Suprapubic skin (tissue), 4 donors: ENCODE measurements around the gene PLXNC1.

ENCODE experiments used
- CTCF ChIP-seq, 2 donors: fragments of 200-600 bp in 1 of 2; fragments of 450-650 bp in 1 of 2; sonication (generic) in 1 of 2; IDR thresholded peaks; one replicate each; pipeline ENCODE4 v1.5.1; 2016 to 2019; ENCODE audit warnings: antibody characterized with exemption in 2 of 2, mild to moderate bottlenecking in 1 of 2, moderate library complexity in 1 of 2
- EP300 ChIP-seq: sonication (generic); formaldehyde crosslinking; IDR thresholded peaks from one replicate; pipeline ENCODE4 v1.6.1; 2017; ENCODE audit warnings: antibody characterized with exemption
- POLR2A ChIP-seq, 2 donors: fragments of 450-650 bp; IDR thresholded peaks; one replicate each; pipeline ENCODE4 v1.6.1; 2017; ENCODE audit warnings: antibody characterized with exemption in 2 of 2, mild to moderate bottlenecking in 2 of 2, moderate library complexity in 2 of 2
- POLR2AphosphoS5 ChIP-seq, 3 donors: sonication (generic); formaldehyde crosslinking; IDR thresholded peaks; one replicate each; pipeline ENCODE4 v1.6.1; 2017; ENCODE audit warnings: antibody characterized with exemption in 3 of 3

DNA sequence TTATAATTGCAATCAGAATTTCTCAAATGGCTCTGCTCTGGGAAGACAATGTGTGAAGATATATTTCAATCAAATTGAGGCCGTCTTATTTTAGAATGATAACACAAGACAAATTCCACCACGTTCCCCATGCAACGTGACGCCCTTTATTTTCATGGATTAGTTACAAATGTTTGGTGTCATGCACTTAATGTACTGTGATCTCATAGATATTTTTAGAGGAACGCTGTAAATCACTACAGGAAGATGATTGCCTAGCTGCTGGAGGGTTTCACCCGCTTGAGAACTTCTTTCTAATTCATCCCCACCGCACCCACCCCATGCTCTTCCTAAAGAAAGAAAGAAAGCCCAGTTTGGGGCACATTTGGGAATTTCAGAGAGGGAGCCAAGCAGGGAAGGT is 117.2 kb downstream of the PLXNC1 start:
- TF ChIP-seq EP300 (no peak), POLR2A (IDR thresholded peaks at IDR 0.05) (no peak), CTCF (IDR thresholded peaks at IDR 0.05) (no peak), POLR2AphosphoS5 (IDR thresholded peaks at IDR 0.05) (no peak)
